Measurements from ENCODE around the gene NFAT5. TPM values are rescaled to one million over a fixed set of nuclear protein-coding genes. Genes with fewer than 3 reads are reported as not detected.

NFAT5 gene
- polyA plus RNA-seq, 4 donors, result 0.89 to 24.7 (median 3.3) TPM

GRCh38 chr16:69651217-69651616 lies 85.5 kb downstream of the NFAT5 start:
- no peak overlapping the region for H3K4me3 ChIP-seq (ENCODE audit: low read depth in 1 of 3, low read length in 3 of 3)
- H3K27ac ChIP-seq (ENCODE audit: low read depth in 1 of 3, low read length in 2 of 3), result no peak overlapping the region
- DNase-seq, result no peak
- H3K9me3 ChIP-seq (ENCODE audit: control insufficient read depth in 2 of 2, insufficient read depth in 1 of 2, low read depth in 1 of 2, low read length in 1 of 2), result no peaks in the 10 kb centered on the region
- peaks cover 6 to 22% (median 10%) of the 10 kb centered on the region in 3 donors for H3K36me3 ChIP-seq (ENCODE audit: control insufficient read depth in 3 of 3, insufficient read depth in 2 of 3, low read depth in 1 of 3, low read length in 3 of 3)
- 93 to 99% (median 94%) methylated on average over 2 of the region's 2 CpGs for WGBS, 3 donors
- H3K4me1 ChIP-seq (ENCODE audit: control insufficient read depth in 3 of 3, insufficient read depth in 2 of 3, low read depth in 1 of 3, low read length in 2 of 3), result no peaks in the 10 kb centered on the region
- H3K27me3 ChIP-seq (ENCODE audit: control insufficient read depth in 3 of 3, insufficient read depth in 3 of 3, low read length in 3 of 3), result no peaks in the 10 kb centered on the region
- no peak for FAIRE-seq

GRCh38 chr16:69654280-69654931 lies 88.6 kb downstream of the NFAT5 start:
- Histone ChIP-seq H3K27ac (ENCODE audit: low read depth in 1 of 3, low read length in 2 of 3) (no peak overlapping the region), H3K4me1 (ENCODE audit: control insufficient read depth in 3 of 3, insufficient read depth in 2 of 3, low read depth in 1 of 3, low read length in 2 of 3) (no peaks in the 10 kb centered on the region), H3K9me3 (ENCODE audit: control insufficient read depth in 2 of 2, insufficient read depth in 1 of 2, low read depth in 1 of 2, low read length in 1 of 2) (no peaks in the 10 kb centered on the region), H3K4me3 (ENCODE audit: low read depth in 1 of 3, low read length in 3 of 3) (no peak overlapping the region), H3K36me3 (ENCODE audit: control insufficient read depth in 3 of 3, insufficient read depth in 2 of 3, low read depth in 1 of 3, low read length in 3 of 3) (peaks cover 0 to 36% (median 4%) of the 10 kb centered on the region in 3 donors), H3K27me3 (ENCODE audit: control insufficient read depth in 3 of 3, insufficient read depth in 3 of 3, low read length in 3 of 3) (no peaks in the 10 kb centered on the region)
- 60 to 72% (median 62%) methylated on average over 3 of the region's 3 CpGs for WGBS, 3 donors
- DNase-seq (no peak), FAIRE-seq (no peak)

- Histone ChIP-seq H3K27ac (ENCODE audit: low read depth in 1 of 3, low read length in 2 of 3) (no peak overlapping the region), H3K4me1 (ENCODE audit: control insufficient read depth in 3 of 3, insufficient read depth in 2 of 3, low read depth in 1 of 3, low read length in 2 of 3) (no peaks in the 10 kb centered on the region), H3K27me3 (ENCODE audit: control insufficient read depth in 3 of 3, insufficient read depth in 3 of 3, low read length in 3 of 3) (no peaks in the 10 kb centered on the region), H3K36me3 (ENCODE audit: control insufficient read depth in 3 of 3, insufficient read depth in 2 of 3, low read depth in 1 of 3, low read length in 3 of 3) (peaks cover 3 to 60% (median 12%) of the 10 kb centered on the region in 3 donors), H3K9me3 (ENCODE audit: control insufficient read depth in 2 of 2, insufficient read depth in 1 of 2, low read depth in 1 of 2, low read length in 1 of 2) (no peaks in the 10 kb centered on the region), H3K4me3 (ENCODE audit: low read depth in 1 of 3, low read length in 3 of 3) (no peak overlapping the region)
- WGBS, 3 donors, result 83 to 94% (median 92%) methylated on average over 4 of the region's 4 CpGs
- FAIRE-seq, result no peak
- DNase-seq, result no peak
These were observed 94.4 kb downstream of the NFAT5 start for GRCh38 chr16:69660166-69660565.

GRCh38 chr16:69662901-69663300 lies 97.1 kb downstream of the NFAT5 start:
- Histone ChIP-seq H3K4me1 (ENCODE audit: control insufficient read depth in 3 of 3, insufficient read depth in 2 of 3, low read depth in 1 of 3, low read length in 2 of 3) (no peaks in the 10 kb centered on the region), H3K27me3 (ENCODE audit: control insufficient read depth in 3 of 3, insufficient read depth in 3 of 3, low read length in 3 of 3) (no peaks in the 10 kb centered on the region), H3K36me3 (ENCODE audit: control insufficient read depth in 3 of 3, insufficient read depth in 2 of 3, low read depth in 1 of 3, low read length in 3 of 3) (peaks cover 3 to 45% (median 8%) of the 10 kb centered on the region in 3 donors), H3K4me3 (ENCODE audit: low read depth in 1 of 3, low read length in 3 of 3) (no peak overlapping the region), H3K27ac (ENCODE audit: low read depth in 1 of 3, low read length in 2 of 3) (no peak overlapping the region), H3K9me3 (ENCODE audit: control insufficient read depth in 2 of 2, insufficient read depth in 1 of 2, low read depth in 1 of 2, low read length in 1 of 2) (no peaks in the 10 kb centered on the region)
- WGBS, 3 donors, result 78 to 97% (median 83%) methylated on average over 1 of the region's 1 CpG
- no peak for FAIRE-seq
- no peak for DNase-seq

GRCh38 chr16:69663846-69664245 lies 98.1 kb downstream of the NFAT5 start:
- no peaks in the 10 kb centered on the region for H3K27me3 ChIP-seq (ENCODE audit: control insufficient read depth in 3 of 3, insufficient read depth in 3 of 3, low read length in 3 of 3)
- no peaks in the 10 kb centered on the region for H3K9me3 ChIP-seq (ENCODE audit: control insufficient read depth in 2 of 2, insufficient read depth in 1 of 2, low read depth in 1 of 2, low read length in 1 of 2)
- H3K36me3 ChIP-seq (ENCODE audit: control insufficient read depth in 3 of 3, insufficient read depth in 2 of 3, low read depth in 1 of 3, low read length in 3 of 3), result peaks cover 3 to 43% (median 8%) of the 10 kb centered on the region in 3 donors
- H3K4me3 ChIP-seq (ENCODE audit: low read depth in 1 of 3, low read length in 3 of 3), result no peak overlapping the region
- DNase-seq, result no peak
- no peak overlapping the region for H3K27ac ChIP-seq (ENCODE audit: low read depth in 1 of 3, low read length in 2 of 3)
- H3K4me1 ChIP-seq (ENCODE audit: control insufficient read depth in 3 of 3, insufficient read depth in 2 of 3, low read depth in 1 of 3, low read length in 2 of 3), result no peaks in the 10 kb centered on the region
- FAIRE-seq, result no peak

- Histone ChIP-seq H3K27ac (ENCODE audit: low read depth in 1 of 3, low read length in 2 of 3) (peak overlapping the region in 1 of 3 donors; percentile 36), H3K4me3 (ENCODE audit: low read depth in 1 of 3, low read length in 3 of 3) (no peak overlapping the region), H3K9me3 (ENCODE audit: control insufficient read depth in 2 of 2, insufficient read depth in 1 of 2, low read depth in 1 of 2, low read length in 1 of 2) (no peaks in the 10 kb centered on the region), H3K27me3 (ENCODE audit: control insufficient read depth in 3 of 3, insufficient read depth in 3 of 3, low read length in 3 of 3) (no peaks in the 10 kb centered on the region), H3K36me3 (ENCODE audit: control insufficient read depth in 3 of 3, insufficient read depth in 2 of 3, low read depth in 1 of 3, low read length in 3 of 3) (peaks cover 0 to 23% (median 4%) of the 10 kb centered on the region in 3 donors), H3K4me1 (ENCODE audit: control insufficient read depth in 3 of 3, insufficient read depth in 2 of 3, low read depth in 1 of 3, low read length in 2 of 3) (peaks cover 0 to 30% (median 0%) of the 10 kb centered on the region in 3 donors)
- 16 to 47% (median 28%) methylated on average over 1 of the region's 1 CpG for WGBS, 3 donors
- FAIRE-seq (no peak), DNase-seq (peak; percentile 74 to 78)
These were observed 103.8 kb downstream of the NFAT5 start for GRCh38 chr16:69669577-69669976.

GRCh38 chr16:69672315-69672997 lies 106.7 kb downstream of the NFAT5 start:
- no peaks in the 10 kb centered on the region for H3K27me3 ChIP-seq (ENCODE audit: control insufficient read depth in 3 of 3, insufficient read depth in 3 of 3, low read length in 3 of 3)
- no peaks in the 10 kb centered on the region for H3K9me3 ChIP-seq (ENCODE audit: control insufficient read depth in 2 of 2, insufficient read depth in 1 of 2, low read depth in 1 of 2, low read length in 1 of 2)
- H3K36me3 ChIP-seq (ENCODE audit: control insufficient read depth in 3 of 3, insufficient read depth in 2 of 3, low read depth in 1 of 3, low read length in 3 of 3), result peaks cover 0 to 26% (median 3%) of the 10 kb centered on the region in 3 donors
- 88 to 99% (median 93%) methylated on average over 2 of the region's 2 CpGs for WGBS, 3 donors
- peak; percentile 61 for FAIRE-seq
- H3K4me1 ChIP-seq (ENCODE audit: control insufficient read depth in 3 of 3, insufficient read depth in 2 of 3, low read depth in 1 of 3, low read length in 2 of 3), result peaks cover 0 to 30% (median 0%) of the 10 kb centered on the region in 3 donors
- no peak overlapping the region for H3K4me3 ChIP-seq (ENCODE audit: low read depth in 1 of 3, low read length in 3 of 3)
- DNase-seq, result no peak
- H3K27ac ChIP-seq (ENCODE audit: low read depth in 1 of 3, low read length in 2 of 3), result peak overlapping the region in 1 of 3 donors; percentile 66

GRCh38 chr16:69672998-69673713 lies 107.4 kb downstream of the NFAT5 start:
- no peak for FAIRE-seq
- no peak overlapping the region for H3K4me3 ChIP-seq (ENCODE audit: low read depth in 1 of 3, low read length in 3 of 3)
- H3K9me3 ChIP-seq (ENCODE audit: control insufficient read depth in 2 of 2, insufficient read depth in 1 of 2, low read depth in 1 of 2, low read length in 1 of 2), result no peaks in the 10 kb centered on the region
- no peak for DNase-seq
- H3K36me3 ChIP-seq (ENCODE audit: control insufficient read depth in 3 of 3, insufficient read depth in 2 of 3, low read depth in 1 of 3, low read length in 3 of 3), result peaks cover 0 to 26% (median 3%) of the 10 kb centered on the region in 3 donors
- peak overlapping the region in 1 of 3 donors; percentile 66 for H3K27ac ChIP-seq (ENCODE audit: low read depth in 1 of 3, low read length in 2 of 3)
- no peaks in the 10 kb centered on the region for H3K27me3 ChIP-seq (ENCODE audit: control insufficient read depth in 3 of 3, insufficient read depth in 3 of 3, low read length in 3 of 3)
- H3K4me1 ChIP-seq (ENCODE audit: control insufficient read depth in 3 of 3, insufficient read depth in 2 of 3, low read depth in 1 of 3, low read length in 2 of 3), result peaks cover 0 to 30% (median 0%) of the 10 kb centered on the region in 3 donors
- WGBS, 3 donors, result 82 to 90% (median 85%) methylated on average over 3 of the region's 3 CpGs
